Measurements from ENCODE around the gene TMEM200A. TPM values are rescaled to one million over a fixed set of nuclear protein-coding genes. Genes with fewer than 3 reads are reported as not detected.

Gene TMEM200A
- total RNA-seq, 5 donors from 2014 or later (not counting 1 experiment from before 2014, with no cell fraction given), result 1.2 to 5.5 (median 3.4) TPM

Other genes starting within 250 kb of the TMEM200A start
- 10 to 100 TPM; 27.5 to 73.8 (median 38.5) TPM for gene SAMD3, start 143.1 kb upstream of the TMEM200A start, total RNA-seq